Mesendoderm (in vitro differentiated cells): Measurements from ENCODE around the gene SIN3B.

Source experiments
- DNase-seq: peaks from one replicate; pipeline ENCODE4 v3.0.0; 2013
- H2AK5ac ChIP-seq: 2 replicates; pipeline ENCODE4 v1.6.1; 2013; ENCODE audit warnings: low read length, inconsistent platforms
- H2BK120ac ChIP-seq: 2 replicates; pipeline ENCODE4 v1.6.1; 2013; ENCODE audit warnings: low read depth, mild to moderate bottlenecking, low read length, moderate library complexity, mixed read lengths
- H2BK15ac ChIP-seq: replicated peaks from 2 replicates; pipeline ENCODE4 v1.6.1; 2013; ENCODE audit warnings: low read depth, mild to moderate bottlenecking, moderate library complexity
- H2BK5ac ChIP-seq: 2 replicates; pipeline ENCODE4 v1.6.1; 2013; ENCODE audit warnings: low read length, inconsistent platforms
- H3K18ac ChIP-seq: 2 replicates; pipeline ENCODE4 v1.6.1; 2013; ENCODE audit warnings: mild to moderate bottlenecking, low read length, mixed read lengths
- H3K23ac ChIP-seq: one replicate; pipeline ENCODE4 v1.6.1; 2013; ENCODE audit warnings: low read length
- H3K27ac ChIP-seq: 2 replicates; pipeline ENCODE4 v1.5.1; 2013; ENCODE audit warnings: low read depth, mild to moderate bottlenecking, inconsistent platforms, low read length, moderate library complexity
- H3K27me3 ChIP-seq: 2 replicates; pipeline ENCODE4 v1.6.1; 2013; ENCODE audit warnings: low read length, control low read depth, mild to moderate bottlenecking, inconsistent platforms; ENCODE audit not compliant: insufficient read depth, poor library complexity
- H3K36me3 ChIP-seq: 2 replicates; pipeline ENCODE4 v1.6.1; 2013; ENCODE audit warnings: low read length, inconsistent platforms; ENCODE audit not compliant: control insufficient read depth, insufficient read depth
- H3K4ac ChIP-seq: one replicate; pipeline ENCODE4 v1.6.1; 2013; ENCODE audit warnings: low read depth, mild to moderate bottlenecking, low read length, moderate library complexity
- H3K4me1 ChIP-seq: 2 replicates; pipeline ENCODE4 v1.6.1; 2013; ENCODE audit warnings: low read depth, low read length, inconsistent platforms; ENCODE audit not compliant: control insufficient read depth
- H3K4me2 ChIP-seq: 2 replicates; pipeline ENCODE4 v1.6.1; 2013; ENCODE audit warnings: low read length
- H3K4me3 ChIP-seq: 2 replicates; pipeline ENCODE4 v1.5.1; 2013; ENCODE audit warnings: mild to moderate bottlenecking, low read length
- H3K56ac ChIP-seq: one replicate; pipeline ENCODE4 v1.6.1; 2013; ENCODE audit warnings: low read length
- H3K79me1 ChIP-seq: 2 replicates; pipeline ENCODE4 v1.6.1; 2013; ENCODE audit warnings: low read length, inconsistent platforms
- H3K79me2 ChIP-seq: 2 replicates; pipeline ENCODE4 v1.6.1; 2013; ENCODE audit warnings: mild to moderate bottlenecking, low read length; ENCODE audit not compliant: control insufficient read depth, insufficient read depth
- H3K9ac ChIP-seq: 2 replicates; pipeline ENCODE4 v1.6.1; 2013; ENCODE audit warnings: low read length, inconsistent platforms
- H4K5ac ChIP-seq: one replicate; pipeline ENCODE4 v1.6.1; 2013; ENCODE audit warnings: low read length
- H4K8ac ChIP-seq: one replicate; pipeline ENCODE4 v1.6.1; 2013; ENCODE audit warnings: low read depth, mild to moderate bottlenecking, control low read depth, low read length, moderate library complexity
- WGBS: extraction: QIAGEN DNeasy Blood & Tissue Kit; methylation state at CpG from one replicate; pipeline ENCODE4 v1.1.7; 2013; ENCODE audit warnings: low lambda C conversion rate, missing lambda C conversion rate; ENCODE audit not compliant: insufficient coverage; ENCODE audit errors: extremely low coverage; 5-methylcytosine and 5-hydroxymethylcytosine counted together

SIN3B gene

GRCh38 chr19:16897029-16897855, 68.0 kb downstream of the SIN3B start:
- Histone ChIP-seq H3K79me1 (no peaks in the 10 kb centered on the region), H3K27ac (no peak overlapping the region), H2BK5ac (no peak overlapping the region), H3K4me2 (peak overlapping the region; percentile 77), H3K4me3 (peak overlapping the region; percentile 40), H3K23ac (no peak overlapping the region), H4K5ac (no peak overlapping the region), H3K4me1 (no peaks in the 10 kb centered on the region), H2BK15ac (no peak overlapping the region), H3K79me2 (no peaks in the 10 kb centered on the region), H3K56ac (peak overlapping the region; percentile 89), H2BK120ac (no peak overlapping the region), H3K4ac (no peak overlapping the region), H3K36me3 (no peaks in the 10 kb centered on the region), H3K18ac (peak overlapping the region; percentile 8), H2AK5ac (no peak overlapping the region), H3K9ac (peak overlapping the region; percentile 67), H4K8ac (no peak overlapping the region), H3K27me3 (no peaks in the 10 kb centered on the region)
- peak; percentile 96 for DNase-seq
- no CpG with 5 or more reads among the region's 68 CpGs for WGBS

- no peak for DNase-seq
- Histone ChIP-seq H3K4me1 (no peaks in the 10 kb centered on the region), H3K36me3 (no peaks in the 10 kb centered on the region), H3K79me1 (no peaks in the 10 kb centered on the region), H2BK15ac (no peak overlapping the region), H3K4me3 (no peak overlapping the region), H3K23ac (no peak overlapping the region), H3K4ac (no peak overlapping the region), H3K27me3 (no peaks in the 10 kb centered on the region), H4K8ac (no peak overlapping the region), H3K4me2 (peak overlapping the region; percentile 77), H3K56ac (peak overlapping the region; percentile 83), H2AK5ac (no peak overlapping the region), H3K79me2 (no peaks in the 10 kb centered on the region), H3K9ac (peak overlapping the region; percentile 67), H3K27ac (no peak overlapping the region), H4K5ac (no peak overlapping the region), H3K18ac (peak overlapping the region; percentile 8), H2BK5ac (no peak overlapping the region), H2BK120ac (no peak overlapping the region)
- no CpG with 5 or more reads among the region's 30 CpGs for WGBS
These were observed 68.6 kb downstream of the SIN3B start for GRCh38 chr19:16897856-16898161.

GRCh38 chr19:16898361-16899015, 69.3 kb downstream of the SIN3B start:
- no CpG with 5 or more reads among the region's 12 CpGs for WGBS

GRCh38 chr19:16899566-16900075, 70.4 kb downstream of the SIN3B start:
- Histone ChIP-seq H3K27ac (no peak overlapping the region), H3K27me3 (no peaks in the 10 kb centered on the region), H2AK5ac (no peak overlapping the region), H2BK15ac (no peak overlapping the region), H3K4ac (no peak overlapping the region), H3K4me3 (no peak overlapping the region), H2BK5ac (no peak overlapping the region), H3K36me3 (no peaks in the 10 kb centered on the region), H3K18ac (no peak overlapping the region), H4K5ac (no peak overlapping the region), H2BK120ac (no peak overlapping the region), H3K23ac (no peak overlapping the region), H3K56ac (no peak overlapping the region), H4K8ac (no peak overlapping the region), H3K79me1 (no peaks in the 10 kb centered on the region), H3K4me2 (no peak overlapping the region), H3K79me2 (no peaks in the 10 kb centered on the region), H3K9ac (no peak overlapping the region), H3K4me1 (no peaks in the 10 kb centered on the region)
- no CpG with 5 or more reads among the region's 7 CpGs for WGBS
- peak; percentile 70 for DNase-seq

More at GRCh38 chr19:16898361-16899015, 69.3 kb downstream of the SIN3B start:
- H3K27ac ChIP-seq: no peak overlapping the region
- no peaks in the 10 kb centered on the region for H3K79me1 ChIP-seq
- H2BK15ac ChIP-seq: no peak overlapping the region
- no peak overlapping the region for H3K23ac ChIP-seq
- no peak overlapping the region for H3K4ac ChIP-seq
- H3K18ac ChIP-seq: no peak overlapping the region
- H3K4me2 ChIP-seq: no peak overlapping the region
- no peaks in the 10 kb centered on the region for H3K27me3 ChIP-seq
- H3K4me3 ChIP-seq: no peak overlapping the region
- no peaks in the 10 kb centered on the region for H3K36me3 ChIP-seq
- H4K5ac ChIP-seq: no peak overlapping the region
- H2BK120ac ChIP-seq: no peak overlapping the region
- H4K8ac ChIP-seq: no peak overlapping the region
- H2BK5ac ChIP-seq: no peak overlapping the region
- no peaks in the 10 kb centered on the region for H3K79me2 ChIP-seq
- H3K56ac ChIP-seq: no peak overlapping the region
- DNase-seq: no peak
- no peak overlapping the region for H2AK5ac ChIP-seq
- H3K9ac ChIP-seq: no peak overlapping the region
- no peaks in the 10 kb centered on the region for H3K4me1 ChIP-seq

- no CpG with 5 or more reads among the region's 19 CpGs for WGBS
- no peaks in the 10 kb centered on the region for H3K4me1 ChIP-seq
- no peak for DNase-seq
These were observed 72.4 kb downstream of the SIN3B start for GRCh38 chr19:16901491-16902175.

More at GRCh38 chr19:16901491-16902175, 72.4 kb downstream of the SIN3B start:
- no peak overlapping the region for H4K5ac ChIP-seq
- H3K79me1 ChIP-seq: no peaks in the 10 kb centered on the region
- H2BK15ac ChIP-seq: no peak overlapping the region
- H2BK5ac ChIP-seq: no peak overlapping the region
- H2BK120ac ChIP-seq: no peak overlapping the region
- H3K36me3 ChIP-seq: no peaks in the 10 kb centered on the region
- H2AK5ac ChIP-seq: no peak overlapping the region
- no peaks in the 10 kb centered on the region for H3K27me3 ChIP-seq
- H3K18ac ChIP-seq: no peak overlapping the region
- H3K23ac ChIP-seq: no peak overlapping the region
- H3K4me2 ChIP-seq: no peak overlapping the region
- H3K9ac ChIP-seq: no peak overlapping the region
- H3K27ac ChIP-seq: no peak overlapping the region
- H4K8ac ChIP-seq: no peak overlapping the region
- H3K56ac ChIP-seq: no peak overlapping the region
- no peak overlapping the region for H3K4ac ChIP-seq
- H3K79me2 ChIP-seq: no peaks in the 10 kb centered on the region
- H3K4me3 ChIP-seq: no peak overlapping the region
